Colonic mucosa (tissue), 4 donors: ENCODE results near the gene WNK3. TPM values are rescaled to one million over a fixed set of nuclear protein-coding genes. Genes with fewer than 3 reads are reported as not detected.
"Not testable (repeated sequence)": the region's sequence is repeated elsewhere in the genome, so short reads cannot be mapped to it uniquely, and the experiment has no call there.

Experiments used
- DNase-seq: peaks from one replicate; pipeline ENCODE4 v3.0.0-alpha.2; 2020
- H3K27ac ChIP-seq: fragments of 200-600 bp; one replicate; pipeline ENCODE4 v1.8.0; 2021
- H3K27me3 ChIP-seq: fragments of 200-600 bp; one replicate; pipeline ENCODE4 v1.8.0; 2021
- H3K36me3 ChIP-seq: fragments of 200-600 bp; one replicate; pipeline ENCODE4 v1.8.0; 2021
- H3K4me1 ChIP-seq: fragments of 200-600 bp; one replicate; pipeline ENCODE4 v1.8.0; 2021; ENCODE audit warnings: mild to moderate bottlenecking
- H3K4me3 ChIP-seq: fragments of 200-600 bp; one replicate; pipeline ENCODE4 v1.8.0; 2021
- H3K9ac ChIP-seq, 2 donors: one replicate each; pipeline ENCODE4 v1.7.0; 2013; ENCODE audit warnings: control low read depth in 2 of 2, low read depth in 2 of 2, low read length in 2 of 2
- H3K9me3 ChIP-seq: fragments of 200-600 bp; one replicate; pipeline ENCODE4 v1.8.0; 2021
- CTCF ChIP-seq: fragments of 200-600 bp; IDR thresholded peaks from one replicate; pipeline ENCODE4 v1.8.0; 2022; ENCODE audit warnings: antibody characterized with exemption, mild to moderate bottlenecking
- intact Hi-C: fragments of 100-400 bp; cut with DNase I; formaldehyde crosslinking; loops from one replicate; pipeline ENCODE4 v1.14.1; 2022
- total RNA-seq, 2 donors: library from RNA; stranded (reverse); fragmentation: NEBNext Ultra II Directional in 1 of 2; extraction: Animal tissue kit (Norgen Biotek cat#: 25700) in 1 of 2; gene quantifications; one replicate each; pipeline ENCODE4 v1.2.1, GENCODE V29; 2021
- donor health status: healthy.
- donor health status: DM: no; HTN: no; CAD: no.
- donor health status: DM: no; HTN: no; CAD: no.

WNK3 gene
- total RNA-seq, 2 donors from 2014 or later, result 0.12 to 0.24 TPM

- Histone ChIP-seq H3K36me3 (no peaks in the 10 kb centered on the region), H3K4me3 (peak overlapping the region; percentile 12), H3K4me1 (no peaks in the 10 kb centered on the region), H3K27ac (no peak overlapping the region), H3K9ac (no peak overlapping the region), H3K27me3 (peaks cover 11% of the 10 kb centered on the region), H3K9me3 (no peaks in the 10 kb centered on the region)
- peak; percentile 32 for DNase-seq
- intact Hi-C loops, result no loop called here
- TF ChIP-seq CTCF, result no peak
Measured at GRCh38 chrX:54358424-54359211, 772 bp upstream of the WNK3 start.

- no peak for DNase-seq
- Histone ChIP-seq H3K9ac (no peak overlapping the region), H3K4me3 (no peak overlapping the region), H3K27me3 (no peaks in the 10 kb centered on the region), H3K4me1 (no peaks in the 10 kb centered on the region), H3K27ac (no peak overlapping the region), H3K9me3 (no peaks in the 10 kb centered on the region), H3K36me3 (no peaks in the 10 kb centered on the region)
- intact Hi-C loops, result no loop called here
- no peak for TF ChIP-seq CTCF
Measured at GRCh38 chrX:54352677-54353076, 5.2 kb downstream of the WNK3 start.

GRCh38 chrX:54337383-54337782 lies 20.5 kb downstream of the WNK3 start:
- intact Hi-C loops, H3K36me3 ChIP-seq, H3K4me1 ChIP-seq, H3K9me3 ChIP-seq, H3K9ac ChIP-seq, H3K4me3 ChIP-seq, H3K27me3 ChIP-seq, DNase-seq, H3K27ac ChIP-seq: not testable (repeated sequence)

- TF ChIP-seq CTCF, result no peak
- H3K4me1 ChIP-seq, result no peaks in the 10 kb centered on the region
- no peak overlapping the region for H3K27ac ChIP-seq
- no peak for DNase-seq
- no peaks in the 10 kb centered on the region for H3K9me3 ChIP-seq
- H3K36me3 ChIP-seq, result no peaks in the 10 kb centered on the region
- no peak overlapping the region for H3K4me3 ChIP-seq
- H3K27me3 ChIP-seq, result no peaks in the 10 kb centered on the region
- intact Hi-C loops, result no loop called here
- H3K9ac ChIP-seq, result no peak overlapping the region
Measured at GRCh38 chrX:54325077-54325476, 32.8 kb downstream of the WNK3 start.

- DNase-seq, result no peak
- TF ChIP-seq CTCF, result no peak
Measured at GRCh38 chrX:54320067-54320466, 37.8 kb downstream of the WNK3 start.

GRCh38 chrX:54306379-54306778 lies 51.5 kb downstream of the WNK3 start:
- Histone ChIP-seq H3K9me3 (no peaks in the 10 kb centered on the region), H3K27ac (no peak overlapping the region), H3K4me1 (no peaks in the 10 kb centered on the region), H3K27me3 (no peaks in the 10 kb centered on the region), H3K9ac (no peak overlapping the region), H3K4me3 (no peak overlapping the region), H3K36me3 (no peaks in the 10 kb centered on the region)
- intact Hi-C loops, result no loop called here
- no peak for TF ChIP-seq CTCF
- no peak for DNase-seq

More at GRCh38 chrX:54320067-54320466, 37.8 kb downstream of the WNK3 start:
- Histone ChIP-seq H3K9me3 (no peaks in the 10 kb centered on the region), H3K4me3 (no peak overlapping the region), H3K4me1 (no peaks in the 10 kb centered on the region), H3K27ac (no peak overlapping the region), H3K9ac (no peak overlapping the region), H3K36me3 (no peaks in the 10 kb centered on the region), H3K27me3 (no peaks in the 10 kb centered on the region)
- intact Hi-C loops, result no loop called here
